Measurements from ENCODE around the gene ABHD2. TPM values are rescaled to one million over a fixed set of nuclear protein-coding genes. Genes with fewer than 3 reads are reported as not detected.

ABHD2 gene
- total and polyA plus RNA-seq, 12 donors = 5.6 to 316 (median 135) TPM

DNA sequence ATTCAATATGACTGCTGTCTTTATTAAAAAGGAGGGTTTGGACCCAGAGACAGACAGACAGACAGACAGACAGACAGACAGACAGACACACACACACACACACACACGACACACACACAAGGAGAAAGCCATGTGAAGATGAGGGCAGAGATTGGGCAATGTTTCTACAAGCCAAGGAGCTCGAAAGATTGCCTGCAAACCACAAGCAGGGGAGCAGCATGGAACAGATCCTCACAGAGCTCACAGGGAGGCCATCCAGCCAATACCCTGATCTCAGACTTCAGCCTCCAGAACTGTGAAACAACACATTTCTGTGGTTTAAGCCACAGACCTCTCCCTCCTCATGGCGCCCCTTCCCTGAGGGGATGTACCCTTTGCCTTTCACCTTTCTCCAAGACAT is 35.8 kb upstream of the ABHD2 start:
- TF ChIP-seq POLR2A (IDR thresholded peaks at IDR 0.05) = no peak
- TF ChIP-seq, protein P1, sequence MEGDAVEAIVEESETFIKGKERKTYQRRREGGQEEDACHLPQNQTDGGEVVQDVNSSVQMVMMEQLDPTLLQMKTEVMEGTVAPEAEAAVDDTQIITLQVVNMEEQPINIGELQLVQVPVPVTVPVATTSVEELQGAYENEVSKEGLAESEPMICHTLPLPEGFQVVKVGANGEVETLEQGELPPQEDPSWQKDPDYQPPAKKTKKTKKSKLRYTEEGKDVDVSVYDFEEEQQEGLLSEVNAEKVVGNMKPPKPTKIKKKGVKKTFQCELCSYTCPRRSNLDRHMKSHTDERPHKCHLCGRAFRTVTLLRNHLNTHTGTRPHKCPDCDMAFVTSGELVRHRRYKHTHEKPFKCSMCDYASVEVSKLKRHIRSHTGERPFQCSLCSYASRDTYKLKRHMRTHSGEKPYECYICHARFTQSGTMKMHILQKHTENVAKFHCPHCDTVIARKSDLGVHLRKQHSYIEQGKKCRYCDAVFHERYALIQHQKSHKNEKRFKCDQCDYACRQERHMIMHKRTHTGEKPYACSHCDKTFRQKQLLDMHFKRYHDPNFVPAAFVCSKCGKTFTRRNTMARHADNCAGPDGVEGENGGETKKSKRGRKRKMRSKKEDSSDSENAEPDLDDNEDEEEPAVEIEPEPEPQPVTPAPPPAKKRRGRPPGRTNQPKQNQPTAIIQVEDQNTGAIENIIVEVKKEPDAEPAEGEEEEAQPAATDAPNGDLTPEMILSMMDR (IDR thresholded peaks at IDR 0.05) = no peak
- Histone ChIP-seq H3K27ac (peak overlapping the region in 3 of 5 donors; percentile 3 to 37 (median 30)), H3K4me1 (replicated peaks in 1 of 2) (no peaks in the 10 kb centered on the region), H3K9me3 (replicated peaks in 1 of 3) (no peaks in the 10 kb centered on the region), H3K36me3 (replicated peaks in 1 of 2) (no peaks in the 10 kb centered on the region), H3K4me3 (no peak overlapping the region), H3K27me3 (no peaks in the 10 kb centered on the region)
- intact Hi-C loops (cut with DNase I) = no loop called here
- WGBS, 4 donors = 66 to 72% (median 69%) methylated on average over 3 of the region's 3 CpGs
- DNase-seq = peak in 1 of 7 donors; percentile 44

DNA sequence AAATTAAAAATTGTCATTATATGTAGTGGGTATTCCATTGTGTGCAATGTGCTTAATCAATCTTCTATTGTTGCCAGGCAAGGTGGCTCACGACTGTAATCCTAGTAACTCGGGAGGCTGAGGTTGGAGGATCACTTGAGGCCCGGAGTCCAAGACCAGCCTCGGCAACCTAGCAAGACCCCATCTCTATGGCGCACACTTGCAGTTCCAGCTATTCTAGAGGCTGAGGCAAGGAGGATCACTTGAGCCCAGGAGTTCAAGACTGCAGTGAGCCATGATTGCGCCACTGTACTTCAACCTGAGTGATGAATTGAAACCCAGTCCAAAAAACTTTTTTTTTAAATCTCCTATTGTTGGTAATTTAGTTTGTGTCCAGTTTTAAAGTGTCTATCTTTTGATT is 33.4 kb upstream of the ABHD2 start:
- intact Hi-C loops (cut with DNase I) = loop anchor here (5.0 kb wide), 2 partner anchors 72 to 122 kb away; no protein-coding TSS in a partner anchor
- 85 to 95% (median 91%) methylated on average over 6 of the region's 6 CpGs for WGBS, 4 donors
- no peaks in the 10 kb centered on the region for H3K27me3 ChIP-seq
- no peak for TF ChIP-seq POLR2A (IDR thresholded peaks at IDR 0.05)
- TF ChIP-seq, protein P1 (IDR thresholded peaks at IDR 0.05) = no peak
- H3K36me3 ChIP-seq (replicated peaks in 1 of 2) = no peaks in the 10 kb centered on the region
- no peak overlapping the region for H3K27ac ChIP-seq
- no peak overlapping the region for H3K4me3 ChIP-seq
- H3K4me1 ChIP-seq (replicated peaks in 1 of 2) = no peaks in the 10 kb centered on the region
- DNase-seq = no peak
- no peaks in the 10 kb centered on the region for H3K9me3 ChIP-seq (replicated peaks in 1 of 3)

DNA sequence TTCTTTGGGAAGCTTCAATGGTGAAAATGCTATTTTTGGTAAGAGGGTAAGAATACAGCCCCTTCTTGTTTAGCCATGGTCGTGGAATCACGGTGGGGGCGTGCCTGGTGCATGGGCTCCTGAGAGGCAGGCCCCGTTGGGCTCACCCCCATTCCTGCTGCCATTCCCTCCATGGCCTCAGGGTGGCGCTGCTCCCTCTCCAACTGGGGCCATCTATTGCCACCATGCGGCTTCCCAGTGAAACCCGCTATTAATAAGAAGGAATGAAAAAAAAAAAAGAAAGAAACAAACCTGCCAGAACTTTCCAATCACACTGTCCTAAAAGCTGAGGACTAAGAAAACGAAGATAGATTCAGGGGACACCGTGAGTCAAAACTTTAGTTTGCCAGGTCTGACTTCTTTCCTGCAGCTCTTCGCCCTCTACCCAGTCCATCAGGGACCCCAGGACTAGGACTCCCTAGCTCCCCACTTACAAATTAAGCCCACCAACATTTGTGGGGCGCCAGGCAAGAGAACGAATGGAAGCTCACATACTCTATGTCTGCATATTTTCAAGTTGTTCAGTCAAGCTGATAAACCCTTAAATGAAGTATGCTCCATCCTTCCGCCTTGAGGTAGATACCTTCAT is 30.6 kb upstream of the ABHD2 start:
- Histone ChIP-seq H3K27ac (no peak overlapping the region), H3K4me3 (no peak overlapping the region), H3K27me3 (no peaks in the 10 kb centered on the region), H3K36me3 (replicated peaks in 1 of 2) (no peaks in the 10 kb centered on the region), H3K4me1 (replicated peaks in 1 of 2) (no peaks in the 10 kb centered on the region), H3K9me3 (replicated peaks in 1 of 3) (no peaks in the 10 kb centered on the region)
- no peak for TF ChIP-seq POLR2A (IDR thresholded peaks at IDR 0.05)
- TF ChIP-seq, protein P1 (IDR thresholded peaks at IDR 0.05) = peak; percentile 94 to 100 (median 98)
- WGBS, 4 donors = 24 to 33% (median 25%) methylated on average over 11 to 13 of the region's 13 CpGs
- peak; percentile 74 to 94 (median 83) for DNase-seq
- intact Hi-C loops (cut with DNase I) = loop anchor here (2.0 to 5.0 kb wide), 3 partner anchors 70 to 121 kb away; no protein-coding TSS in a partner anchor

DNA sequence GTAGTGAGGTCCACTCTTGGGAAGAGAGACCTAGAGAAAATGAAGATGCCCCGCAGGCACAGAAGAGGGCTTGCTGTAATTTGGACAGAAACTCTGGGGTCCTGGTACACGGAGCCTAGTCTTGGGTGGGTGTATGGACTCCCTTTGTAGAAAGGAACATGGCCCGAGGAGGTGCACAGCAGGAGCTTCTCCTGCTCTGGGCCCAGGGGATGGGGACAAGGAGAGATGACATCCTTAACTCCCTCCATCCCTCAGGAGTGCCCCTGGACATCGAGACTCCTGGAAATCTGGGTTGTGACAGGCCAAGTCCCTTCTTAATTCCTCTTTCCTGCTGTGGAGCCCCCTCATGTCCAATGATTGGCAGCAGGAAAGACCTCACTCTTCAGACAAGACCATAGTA is 29.9 kb upstream of the ABHD2 start:
- no peak for DNase-seq
- no peak for TF ChIP-seq POLR2A (IDR thresholded peaks at IDR 0.05)
- TF ChIP-seq, protein P1 (IDR thresholded peaks at IDR 0.05) = no peak
- Histone ChIP-seq H3K4me3 (no peak overlapping the region), H3K27ac (no peak overlapping the region), H3K4me1 (replicated peaks in 1 of 2) (no peaks in the 10 kb centered on the region), H3K27me3 (no peaks in the 10 kb centered on the region), H3K9me3 (replicated peaks in 1 of 3) (no peaks in the 10 kb centered on the region), H3K36me3 (replicated peaks in 1 of 2) (no peaks in the 10 kb centered on the region)
- 82 to 90% (median 86%) methylated on average over 3 to 4 of the region's 4 CpGs for WGBS, 4 donors
- intact Hi-C loops (cut with DNase I) = loop anchor here (2.0 to 5.0 kb wide), 3 partner anchors 69 to 120 kb away; no protein-coding TSS in a partner anchor

Measured in adrenal gland (tissue), 12 donors.